ENCODE results near the gene SRL.
"Not testable (repeated sequence)": the region's sequence is repeated elsewhere in the genome, so short reads cannot be mapped to it uniquely, and the experiment has no call there.

SRL gene

DNA sequence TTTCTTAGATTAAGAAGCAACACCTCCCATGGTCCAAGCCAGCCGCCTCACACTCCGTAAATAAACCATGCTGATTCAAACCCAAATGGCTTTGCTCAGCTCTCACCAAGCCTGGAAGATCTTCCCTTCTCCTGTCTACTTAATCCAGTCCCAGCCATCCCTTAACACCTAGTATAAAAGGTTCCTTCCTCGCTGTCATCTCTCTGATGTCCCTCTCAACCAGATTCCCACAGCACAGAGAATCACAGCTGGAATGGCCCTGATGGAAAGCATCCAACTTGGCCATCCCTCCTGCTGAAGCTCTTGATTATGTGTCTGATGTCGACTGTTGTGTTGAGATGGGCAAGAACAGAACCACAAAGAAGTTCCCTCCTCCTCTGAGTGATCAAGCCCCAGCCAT lies 75.1 kb downstream of the SRL start:
- H3K9ac ChIP-seq (ENCODE audit: low read length in 2 of 2), result no peak overlapping the region
- H3K36me3 ChIP-seq (ENCODE audit: control insufficient read depth in 2 of 2, insufficient read depth in 2 of 2, low read length in 2 of 2), result no peaks in the 10 kb centered on the region
- H3K27me3 ChIP-seq (ENCODE audit: control insufficient read depth in 1 of 2, insufficient read depth in 2 of 2, low read length in 2 of 2), result no peaks in the 10 kb centered on the region
- H3K4me3 ChIP-seq (ENCODE audit: low read length in 2 of 2), result no peak overlapping the region
- no peaks in the 10 kb centered on the region for H3K9me3 ChIP-seq (ENCODE audit: control insufficient read depth in 2 of 2, low read length in 2 of 2)
- no peak overlapping the region for H3K27ac ChIP-seq (ENCODE audit: low read length)
- H3K4me1 ChIP-seq (ENCODE audit: control insufficient read depth, insufficient read depth, low read length), result no peaks in the 10 kb centered on the region

- H3K36me3 ChIP-seq (ENCODE audit: control insufficient read depth in 2 of 2, insufficient read depth in 2 of 2, low read length in 2 of 2), result no peaks in the 10 kb centered on the region
- no peak overlapping the region for H3K9ac ChIP-seq (ENCODE audit: low read length in 2 of 2)
- H3K4me3 ChIP-seq (ENCODE audit: low read length in 2 of 2), result no peak overlapping the region
- H3K27me3 ChIP-seq (ENCODE audit: control insufficient read depth in 1 of 2, insufficient read depth in 2 of 2, low read length in 2 of 2), result no peaks in the 10 kb centered on the region
- H3K4me1 ChIP-seq (ENCODE audit: control insufficient read depth, insufficient read depth, low read length), result no peaks in the 10 kb centered on the region
- no peak overlapping the region for H3K27ac ChIP-seq (ENCODE audit: low read length)
- no peaks in the 10 kb centered on the region for H3K9me3 ChIP-seq (ENCODE audit: control insufficient read depth in 2 of 2, low read length in 2 of 2)
These were observed 81.0 kb downstream of the SRL start for GRCh38 chr16:4160658-4161430.

- Histone ChIP-seq H3K9ac (ENCODE audit: low read length in 2 of 2) (no peak overlapping the region), H3K4me1 (ENCODE audit: control insufficient read depth, insufficient read depth, low read length) (no peaks in the 10 kb centered on the region), H3K4me3 (ENCODE audit: low read length in 2 of 2) (no peak overlapping the region), H3K27ac (ENCODE audit: low read length) (no peak overlapping the region), H3K36me3 (ENCODE audit: control insufficient read depth in 2 of 2, insufficient read depth in 2 of 2, low read length in 2 of 2) (no peaks in the 10 kb centered on the region), H3K9me3 (ENCODE audit: control insufficient read depth in 2 of 2, low read length in 2 of 2) (no peaks in the 10 kb centered on the region), H3K27me3 (ENCODE audit: control insufficient read depth in 1 of 2, insufficient read depth in 2 of 2, low read length in 2 of 2) (no peaks in the 10 kb centered on the region)
These were observed 82.2 kb downstream of the SRL start for GRCh38 chr16:4159726-4160125.

- Histone ChIP-seq H3K27ac (ENCODE audit: low read length) (no peak overlapping the region), H3K9me3 (ENCODE audit: control insufficient read depth in 2 of 2, low read length in 2 of 2) (no peaks in the 10 kb centered on the region), H3K9ac (ENCODE audit: low read length in 2 of 2) (no peak overlapping the region), H3K4me1 (ENCODE audit: control insufficient read depth, insufficient read depth, low read length) (no peaks in the 10 kb centered on the region), H3K36me3 (ENCODE audit: control insufficient read depth in 2 of 2, insufficient read depth in 2 of 2, low read length in 2 of 2) (no peaks in the 10 kb centered on the region), H3K27me3 (ENCODE audit: control insufficient read depth in 1 of 2, insufficient read depth in 2 of 2, low read length in 2 of 2) (no peaks in the 10 kb centered on the region), H3K4me3 (ENCODE audit: low read length in 2 of 2) (no peak overlapping the region)
These were observed 83.5 kb downstream of the SRL start for GRCh38 chr16:4158143-4159093.

DNA sequence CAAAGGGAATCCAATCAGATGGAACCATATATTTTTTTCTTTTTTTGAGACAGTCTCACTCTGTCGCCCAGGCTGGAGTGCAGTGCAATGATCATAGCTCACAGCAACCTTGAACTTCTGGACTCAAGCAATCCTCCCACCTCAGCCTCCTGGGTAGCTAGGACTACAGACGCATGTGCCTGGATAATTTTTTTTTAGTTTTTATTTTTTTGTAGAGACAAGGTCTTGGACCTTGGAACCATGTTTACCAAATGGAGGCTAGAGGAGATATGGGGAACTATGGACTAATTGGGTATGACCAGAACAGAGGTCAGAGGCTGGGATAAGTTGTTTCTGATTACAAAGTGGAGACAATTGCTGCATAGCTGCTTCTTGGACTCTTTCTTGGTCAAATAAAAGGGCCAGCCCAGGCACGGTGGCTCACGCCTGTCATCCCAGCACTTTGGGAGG lies 84.5 kb downstream of the SRL start:
- Histone ChIP-seq H3K27ac (ENCODE audit: low read length) (no peak overlapping the region), H3K4me3 (ENCODE audit: low read length in 2 of 2) (no peak overlapping the region), H3K9me3 (ENCODE audit: control insufficient read depth in 2 of 2, low read length in 2 of 2) (no peaks in the 10 kb centered on the region), H3K36me3 (ENCODE audit: control insufficient read depth in 2 of 2, insufficient read depth in 2 of 2, low read length in 2 of 2) (no peaks in the 10 kb centered on the region), H3K27me3 (ENCODE audit: control insufficient read depth in 1 of 2, insufficient read depth in 2 of 2, low read length in 2 of 2) (no peaks in the 10 kb centered on the region), H3K4me1 (ENCODE audit: control insufficient read depth, insufficient read depth, low read length) (no peaks in the 10 kb centered on the region), H3K9ac (ENCODE audit: low read length in 2 of 2) (no peak overlapping the region)

DNA sequence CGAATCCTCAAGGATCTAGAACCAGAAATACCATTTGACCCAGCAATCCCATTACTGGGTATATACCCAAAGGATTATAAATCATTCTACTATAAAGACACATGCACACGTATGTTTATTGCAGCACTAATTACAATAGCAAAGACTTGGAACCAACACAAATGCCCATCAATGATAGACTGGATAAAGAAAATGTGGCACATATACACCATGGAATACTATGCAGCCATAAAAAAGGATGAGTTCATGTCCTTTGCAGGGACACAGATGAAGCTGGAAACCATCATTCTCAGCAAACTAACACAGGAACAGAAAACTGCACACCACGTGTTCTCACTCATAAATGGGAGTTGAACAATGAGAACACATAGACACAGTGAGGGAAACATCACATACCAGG lies 85.4 kb downstream of the SRL start:
- not testable (repeated sequence) for H3K4me3 ChIP-seq (ENCODE audit: low read length in 2 of 2); H3K36me3 ChIP-seq (ENCODE audit: control insufficient read depth in 2 of 2, insufficient read depth in 2 of 2, low read length in 2 of 2); H3K9ac ChIP-seq (ENCODE audit: low read length in 2 of 2); H3K27me3 ChIP-seq (ENCODE audit: control insufficient read depth in 1 of 2, insufficient read depth in 2 of 2, low read length in 2 of 2); H3K4me1 ChIP-seq (ENCODE audit: control insufficient read depth, insufficient read depth, low read length); H3K9me3 ChIP-seq (ENCODE audit: control insufficient read depth in 2 of 2, low read length in 2 of 2); H3K27ac ChIP-seq (ENCODE audit: low read length)

GRCh38 chr16:4153364-4153763 lies 88.5 kb downstream of the SRL start:
- H3K9ac ChIP-seq (ENCODE audit: low read length in 2 of 2); H3K9me3 ChIP-seq (ENCODE audit: control insufficient read depth in 2 of 2, low read length in 2 of 2); H3K27ac ChIP-seq (ENCODE audit: low read length); H3K4me3 ChIP-seq (ENCODE audit: low read length in 2 of 2); H3K36me3 ChIP-seq (ENCODE audit: control insufficient read depth in 2 of 2, insufficient read depth in 2 of 2, low read length in 2 of 2); H3K4me1 ChIP-seq (ENCODE audit: control insufficient read depth, insufficient read depth, low read length); H3K27me3 ChIP-seq (ENCODE audit: control insufficient read depth in 1 of 2, insufficient read depth in 2 of 2, low read length in 2 of 2): not testable (repeated sequence)

DNA sequence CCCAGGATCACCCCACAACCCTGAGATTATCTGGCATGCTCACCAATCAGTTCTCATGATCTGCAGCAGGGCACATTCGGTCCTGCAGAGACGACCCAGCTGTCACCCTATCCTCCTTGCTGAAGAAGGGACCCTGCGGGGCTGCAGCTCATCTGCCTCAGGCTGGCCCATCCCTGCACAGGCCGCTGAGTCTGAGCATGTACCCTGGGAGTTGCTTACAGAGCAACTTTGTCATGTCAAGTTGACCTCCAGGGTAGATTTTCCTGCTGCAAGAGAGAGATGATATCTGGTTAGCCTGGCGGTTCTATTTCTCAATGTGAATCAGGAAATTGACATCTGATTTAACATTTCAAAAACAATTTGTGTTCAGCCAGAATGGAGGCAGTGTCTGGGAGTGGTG lies 89.6 kb downstream of the SRL start:
- H3K27ac ChIP-seq (ENCODE audit: low read length), result no peak overlapping the region
- no peak overlapping the region for H3K9ac ChIP-seq (ENCODE audit: low read length in 2 of 2)

GRCh38 chr16:4147236-4147635 lies 94.6 kb downstream of the SRL start:
- no peaks in the 10 kb centered on the region for H3K27me3 ChIP-seq (ENCODE audit: control insufficient read depth in 1 of 2, insufficient read depth in 2 of 2, low read length in 2 of 2)
- H3K9me3 ChIP-seq (ENCODE audit: control insufficient read depth in 2 of 2, low read length in 2 of 2), result peaks cover 0 to 3% of the 10 kb centered on the region in 2 donors
- no peaks in the 10 kb centered on the region for H3K36me3 ChIP-seq (ENCODE audit: control insufficient read depth in 2 of 2, insufficient read depth in 2 of 2, low read length in 2 of 2)
- no peaks in the 10 kb centered on the region for H3K4me1 ChIP-seq (ENCODE audit: control insufficient read depth, insufficient read depth, low read length)
- H3K9ac ChIP-seq (ENCODE audit: low read length in 2 of 2), result no peak overlapping the region
- H3K4me3 ChIP-seq (ENCODE audit: low read length in 2 of 2), result no peak overlapping the region
- no peak overlapping the region for H3K27ac ChIP-seq (ENCODE audit: low read length)

More for the DNA sequence above, 89.6 kb downstream of the SRL start:
- H3K4me3 ChIP-seq (ENCODE audit: low read length in 2 of 2), result no peak overlapping the region
- peaks cover 0 to 3% of the 10 kb centered on the region in 2 donors for H3K9me3 ChIP-seq (ENCODE audit: control insufficient read depth in 2 of 2, low read length in 2 of 2)
- H3K27me3 ChIP-seq (ENCODE audit: control insufficient read depth in 1 of 2, insufficient read depth in 2 of 2, low read length in 2 of 2), result no peaks in the 10 kb centered on the region
- no peaks in the 10 kb centered on the region for H3K4me1 ChIP-seq (ENCODE audit: control insufficient read depth, insufficient read depth, low read length)
- no peaks in the 10 kb centered on the region for H3K36me3 ChIP-seq (ENCODE audit: control insufficient read depth in 2 of 2, insufficient read depth in 2 of 2, low read length in 2 of 2)

GRCh38 chr16:4142268-4142667 lies 99.6 kb downstream of the SRL start:
- Histone ChIP-seq H3K27ac (ENCODE audit: low read length) (no peak overlapping the region), H3K4me1 (ENCODE audit: control insufficient read depth, insufficient read depth, low read length) (no peaks in the 10 kb centered on the region), H3K4me3 (ENCODE audit: low read length in 2 of 2) (no peak overlapping the region), H3K9me3 (ENCODE audit: control insufficient read depth in 2 of 2, low read length in 2 of 2) (no peaks in the 10 kb centered on the region), H3K27me3 (ENCODE audit: control insufficient read depth in 1 of 2, insufficient read depth in 2 of 2, low read length in 2 of 2) (no peaks in the 10 kb centered on the region), H3K36me3 (ENCODE audit: control insufficient read depth in 2 of 2, insufficient read depth in 2 of 2, low read length in 2 of 2) (no peaks in the 10 kb centered on the region), H3K9ac (ENCODE audit: low read length in 2 of 2) (no peak overlapping the region)

DNA sequence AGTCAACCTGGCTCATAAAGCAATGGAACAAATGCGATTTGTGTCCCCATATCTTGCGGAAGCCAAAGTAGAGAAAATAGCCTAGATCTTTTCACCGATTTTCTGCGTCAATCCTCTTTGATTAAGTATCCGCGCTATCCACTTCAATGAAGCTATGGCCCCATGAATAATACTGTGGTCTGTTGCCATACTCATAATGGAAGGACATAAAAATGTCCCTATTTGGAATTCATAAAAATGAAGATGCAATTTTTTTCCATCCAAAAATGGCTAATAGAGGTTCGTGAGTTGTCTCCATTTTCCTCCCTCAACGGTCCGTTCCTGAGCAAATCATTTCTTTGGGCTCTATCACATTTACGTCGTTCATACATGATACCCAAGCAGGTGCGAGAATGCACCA lies 100.3 kb downstream of the SRL start:
- Histone ChIP-seq H3K9me3 (ENCODE audit: control insufficient read depth in 2 of 2, low read length in 2 of 2) (no peaks in the 10 kb centered on the region), H3K27ac (ENCODE audit: low read length) (no peak overlapping the region), H3K9ac (ENCODE audit: low read length in 2 of 2) (no peak overlapping the region), H3K36me3 (ENCODE audit: control insufficient read depth in 2 of 2, insufficient read depth in 2 of 2, low read length in 2 of 2) (no peaks in the 10 kb centered on the region), H3K27me3 (ENCODE audit: control insufficient read depth in 1 of 2, insufficient read depth in 2 of 2, low read length in 2 of 2) (no peaks in the 10 kb centered on the region), H3K4me3 (ENCODE audit: low read length in 2 of 2) (no peak overlapping the region), H3K4me1 (ENCODE audit: control insufficient read depth, insufficient read depth, low read length) (no peaks in the 10 kb centered on the region)

All from stomach smooth muscle (tissue), 2 donors.